ENCODE data around the gene AKAP9. TPM values are rescaled to one million over a fixed set of nuclear protein-coding genes. Genes with fewer than 3 reads are reported as not detected.

AKAP9 gene
- total RNA-seq, 4 donors from 2014 or later: 91.1 to 150 (median 124) TPM

DNA sequence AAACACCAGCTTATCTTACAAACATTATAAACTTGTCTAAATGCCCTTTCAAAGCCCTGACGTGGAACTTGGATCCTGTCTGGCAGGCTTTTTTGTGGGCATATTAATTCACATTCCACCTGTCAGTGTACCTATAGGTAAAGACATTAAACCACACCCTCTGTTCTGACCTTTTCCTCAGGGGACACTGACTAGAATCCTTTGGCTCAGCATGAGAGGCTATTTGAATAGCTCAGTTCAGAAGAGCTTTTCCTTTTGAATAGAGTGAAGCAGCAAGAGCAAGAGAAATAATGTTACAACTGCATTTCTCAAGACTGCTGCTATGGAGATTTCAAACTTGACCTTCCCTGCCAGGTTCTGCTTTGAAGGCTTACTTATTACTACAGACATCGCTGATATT lies 116.7 kb downstream of the AKAP9 start:
- Histone ChIP-seq H3K36me3 (peaks cover 2 to 4% of the 10 kb centered on the region in 2 donors), H3K9me3 (no peaks in the 10 kb centered on the region), H3K4me3 (replicated peaks in 1 of 3) (no peak overlapping the region), H3K27ac (peak overlapping the region in 2 of 3 donors; percentile 0 to 16), H3K4me1 (peaks cover 0 to 8% of the 10 kb centered on the region in 2 donors), H3K27me3 (no peaks in the 10 kb centered on the region)
- intact Hi-C loops (cut with DNase I): no loop called here
- TF ChIP-seq POLR2A (IDR thresholded peaks at IDR 0.05): no peak
- no peak for TF ChIP-seq CTCF (IDR thresholded peaks at IDR 0.05)
- peak in 1 of 2 donors; percentile 4 for DNase-seq
- 63 to 78% methylated on average over 2 of the region's 2 CpGs for WGBS, 2 donors

- Histone ChIP-seq H3K36me3 (peaks cover 0 to 3% of the 10 kb centered on the region in 2 donors), H3K27me3 (no peaks in the 10 kb centered on the region), H3K4me3 (replicated peaks in 1 of 3) (no peak overlapping the region), H3K4me1 (peaks cover 0 to 8% of the 10 kb centered on the region in 2 donors), H3K9me3 (no peaks in the 10 kb centered on the region), H3K27ac (peak overlapping the region in 1 of 3 donors; percentile 16)
- WGBS, 2 donors: 88 to 93% methylated on average over 5 of the region's 5 CpGs
- intact Hi-C loops (cut with DNase I): no loop called here
- TF ChIP-seq POLR2A (IDR thresholded peaks at IDR 0.05) (no peak), CTCF (IDR thresholded peaks at IDR 0.05) (no peak)
- DNase-seq: no peak
Measured at GRCh38 chr7:92058040-92058439, 117.4 kb downstream of the AKAP9 start.

DNA sequence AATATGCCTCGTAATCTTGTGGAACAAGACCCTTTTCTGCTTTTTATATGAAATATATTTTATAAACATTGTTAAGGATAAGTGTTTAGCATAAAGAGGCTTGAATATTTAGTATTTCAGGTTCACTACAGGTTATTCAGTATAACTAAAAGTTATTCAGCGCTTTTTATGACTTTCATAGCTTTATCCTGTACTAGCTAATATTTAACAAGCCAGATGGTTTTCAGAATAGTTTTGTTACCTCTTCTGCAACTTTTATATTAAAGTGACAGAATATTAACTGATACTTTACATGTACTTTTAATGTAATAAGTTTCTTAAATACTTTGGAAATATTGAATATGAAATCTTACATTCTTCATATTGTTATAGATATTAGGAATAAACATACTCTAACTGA lies 118.2 kb downstream of the AKAP9 start:
- H3K4me1 ChIP-seq: peaks cover 0 to 8% of the 10 kb centered on the region in 2 donors
- H3K27me3 ChIP-seq: no peaks in the 10 kb centered on the region
- 94 to 95% methylated on average over 2 of the region's 2 CpGs for WGBS, 2 donors
- no peak for TF ChIP-seq CTCF (IDR thresholded peaks at IDR 0.05)
- TF ChIP-seq POLR2A (IDR thresholded peaks at IDR 0.05): no peak
- H3K36me3 ChIP-seq: peaks cover 0 to 3% of the 10 kb centered on the region in 2 donors
- DNase-seq: no peak
- H3K4me3 ChIP-seq (replicated peaks in 1 of 3): no peak overlapping the region
- H3K27ac ChIP-seq: no peak overlapping the region
- intact Hi-C loops (cut with DNase I): no loop called here
- no peaks in the 10 kb centered on the region for H3K9me3 ChIP-seq

DNA sequence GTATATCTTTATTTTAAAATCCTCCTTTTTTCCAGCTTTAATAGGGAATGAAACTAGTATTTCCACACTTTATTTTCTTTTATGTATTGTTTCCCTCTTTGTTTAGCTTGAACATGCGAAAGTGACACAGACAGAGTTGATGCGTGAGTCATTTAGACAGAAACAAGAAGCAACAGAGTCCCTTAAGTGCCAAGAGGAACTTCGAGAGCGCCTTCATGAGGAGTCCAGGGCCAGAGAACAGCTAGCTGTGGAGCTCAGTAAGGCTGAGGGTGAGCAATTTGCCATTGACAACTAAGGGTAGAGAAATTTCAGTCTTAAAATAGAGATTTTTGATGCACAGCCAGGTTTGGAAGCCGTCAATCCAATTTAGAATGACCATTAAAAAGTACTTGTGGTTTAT lies 120.5 kb downstream of the AKAP9 start:
- intact Hi-C loops (cut with DNase I): no loop called here
- H3K9me3 ChIP-seq: no peaks in the 10 kb centered on the region
- peaks cover 0 to 3% of the 10 kb centered on the region in 2 donors for H3K36me3 ChIP-seq
- DNase-seq: no peak
- H3K4me1 ChIP-seq: peaks cover 0 to 8% of the 10 kb centered on the region in 2 donors
- H3K27me3 ChIP-seq: no peaks in the 10 kb centered on the region
- TF ChIP-seq CTCF (IDR thresholded peaks at IDR 0.05) (no peak), POLR2A (IDR thresholded peaks at IDR 0.05) (no peak)
- no peak overlapping the region for H3K4me3 ChIP-seq (replicated peaks in 1 of 3)
- WGBS, 2 donors: 92 to 93% methylated on average over 5 of the region's 5 CpGs
- no peak overlapping the region for H3K27ac ChIP-seq

DNA sequence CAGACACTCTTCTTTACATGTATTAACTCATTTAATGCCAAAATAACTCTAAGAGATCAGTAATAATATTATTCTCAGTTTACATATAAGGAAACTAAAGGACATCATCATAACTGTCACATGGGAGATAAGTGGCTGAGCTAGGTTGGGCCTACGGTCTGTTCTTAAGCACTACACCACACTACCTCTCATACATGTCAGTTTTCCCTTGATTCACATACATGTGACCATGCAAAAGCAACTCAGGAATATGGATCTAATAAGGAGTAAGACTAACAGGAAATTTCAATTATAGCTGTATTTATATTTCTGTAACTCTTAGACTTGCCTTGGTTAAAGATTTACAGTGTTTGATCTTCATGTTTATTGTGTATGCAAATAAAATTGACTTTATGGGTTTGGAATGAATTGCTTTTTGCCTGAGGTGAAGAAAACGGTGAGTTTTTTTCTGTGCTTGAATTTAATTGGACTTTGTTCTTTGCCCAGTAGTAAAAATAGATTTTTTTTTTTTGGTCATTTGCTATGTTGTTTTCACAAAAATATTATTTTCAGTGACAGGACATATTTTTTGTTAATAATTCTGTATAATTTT lies 123.9 kb downstream of the AKAP9 start:
- H3K9me3 ChIP-seq: no peaks in the 10 kb centered on the region
- no peak for DNase-seq
- peaks cover 0 to 3% of the 10 kb centered on the region in 2 donors for H3K36me3 ChIP-seq
- no peak overlapping the region for H3K4me3 ChIP-seq (replicated peaks in 1 of 3)
- H3K4me1 ChIP-seq: no peaks in the 10 kb centered on the region
- intact Hi-C loops (cut with DNase I): no loop called here
- no peak for TF ChIP-seq CTCF (IDR thresholded peaks at IDR 0.05)
- no peak for TF ChIP-seq POLR2A (IDR thresholded peaks at IDR 0.05)
- H3K27me3 ChIP-seq: no peaks in the 10 kb centered on the region
- 93 to 94% methylated on average over 2 of the region's 2 CpGs for WGBS, 2 donors
- H3K27ac ChIP-seq: no peak overlapping the region
